DMS153 treated with DMSO at 0.1 percent for 48 hours (cell line): ENCODE measurements around the gene MAB21L3.

ENCODE experiments used
- DNase-seq: peaks from one replicate; lab custom pipeline; 2025; ENCODE audit not compliant: unreplicated experiment; lab: John Stamatoyannopoulos, UW

The MAB21L3 gene

DNA sequence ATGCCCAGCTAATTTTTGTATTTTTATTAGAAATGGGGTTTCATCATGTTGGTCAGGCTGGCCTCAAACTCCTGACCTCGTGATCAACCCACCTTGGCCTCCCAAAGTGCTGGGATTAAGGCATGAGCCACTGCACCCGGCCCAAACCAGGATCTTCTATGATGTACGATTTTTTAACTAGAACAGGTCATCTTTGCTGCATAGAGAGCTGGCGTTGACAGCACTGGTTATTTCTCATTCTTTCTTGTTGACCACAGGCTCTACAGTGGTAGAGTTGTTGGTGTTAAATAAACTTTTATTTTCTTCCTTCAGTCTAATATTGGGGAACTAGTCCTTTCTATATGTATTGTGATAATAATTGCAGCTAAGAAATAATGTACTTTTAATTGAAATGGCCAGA, 3.8 kb upstream of the MAB21L3 start:
- DNase-seq: no peak

DNA sequence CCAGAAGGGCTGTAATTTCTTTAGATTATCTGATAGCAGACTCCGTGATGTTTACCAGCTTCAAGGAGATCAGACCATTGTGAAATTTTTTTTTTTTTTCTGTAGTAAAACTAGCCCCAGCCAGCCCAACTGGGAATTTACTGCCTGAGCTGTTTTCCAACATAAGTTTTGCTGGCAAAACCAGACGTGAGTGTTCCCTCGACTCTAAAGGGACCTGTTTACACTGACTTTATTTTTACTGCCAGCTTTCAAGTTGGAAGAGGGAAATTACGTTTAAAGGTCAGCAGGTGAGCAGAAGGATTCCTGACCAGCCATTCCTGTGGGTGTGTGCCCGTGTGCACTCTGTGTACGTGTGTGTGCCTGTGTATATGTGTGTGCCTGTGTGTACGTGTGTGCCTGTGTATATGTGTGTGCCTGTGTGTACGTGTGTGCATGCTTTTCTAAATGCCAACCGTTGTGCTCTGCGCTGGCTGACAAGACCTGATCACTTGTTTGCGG, 374 bp downstream of the MAB21L3 start:
- DNase-seq: no peak

GRCh38 chr1:116112388-116113140, 1.4 kb downstream of the MAB21L3 start:
- DNase-seq: no peak

DNA sequence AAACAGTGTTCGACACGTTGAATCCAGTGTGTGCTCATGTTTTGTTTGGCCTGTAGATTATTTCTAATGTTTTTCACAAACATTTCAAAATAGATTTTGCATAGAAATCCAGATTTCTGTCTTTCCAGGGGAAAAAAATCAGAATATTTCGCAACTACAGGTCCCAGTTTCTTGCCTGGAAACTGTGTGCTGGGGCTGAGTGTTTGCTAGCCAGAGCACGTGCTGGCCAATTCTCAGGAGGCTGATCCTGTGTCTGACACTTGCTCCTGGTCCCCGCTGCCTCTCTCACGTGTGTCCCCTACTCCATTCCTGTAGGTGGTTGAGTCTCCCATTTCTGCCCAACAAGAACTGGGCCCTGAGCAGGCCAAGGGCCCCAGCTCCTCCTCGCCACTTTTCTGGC, 2.4 kb downstream of the MAB21L3 start:
- DNase-seq: no peak

GRCh38 chr1:116115476-116116439, 4.6 kb downstream of the MAB21L3 start:
- no peak for DNase-seq

GRCh38 chr1:116118471-116118870, 7.3 kb downstream of the MAB21L3 start:
- DNase-seq: no peak

DNA sequence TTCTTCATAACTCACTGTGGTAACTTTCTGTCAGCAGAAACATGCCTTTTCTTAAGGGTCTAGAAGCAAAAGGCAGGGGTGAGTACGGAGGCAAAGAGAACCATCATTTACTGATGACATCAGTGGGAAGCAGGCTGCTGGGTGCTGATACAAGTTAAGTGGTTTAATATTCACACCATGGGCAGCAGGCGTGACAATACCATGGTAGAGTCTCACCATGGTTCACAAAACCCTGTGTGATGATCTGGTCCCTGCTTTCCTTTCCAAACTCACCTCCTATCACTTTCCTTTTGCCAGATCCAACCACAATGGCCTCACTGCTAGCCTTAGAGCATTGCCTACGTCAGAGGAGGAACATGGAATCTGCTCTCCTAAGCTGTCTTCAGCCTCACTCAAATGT, 8.7 kb downstream of the MAB21L3 start:
- DNase-seq: no peak

DNA sequence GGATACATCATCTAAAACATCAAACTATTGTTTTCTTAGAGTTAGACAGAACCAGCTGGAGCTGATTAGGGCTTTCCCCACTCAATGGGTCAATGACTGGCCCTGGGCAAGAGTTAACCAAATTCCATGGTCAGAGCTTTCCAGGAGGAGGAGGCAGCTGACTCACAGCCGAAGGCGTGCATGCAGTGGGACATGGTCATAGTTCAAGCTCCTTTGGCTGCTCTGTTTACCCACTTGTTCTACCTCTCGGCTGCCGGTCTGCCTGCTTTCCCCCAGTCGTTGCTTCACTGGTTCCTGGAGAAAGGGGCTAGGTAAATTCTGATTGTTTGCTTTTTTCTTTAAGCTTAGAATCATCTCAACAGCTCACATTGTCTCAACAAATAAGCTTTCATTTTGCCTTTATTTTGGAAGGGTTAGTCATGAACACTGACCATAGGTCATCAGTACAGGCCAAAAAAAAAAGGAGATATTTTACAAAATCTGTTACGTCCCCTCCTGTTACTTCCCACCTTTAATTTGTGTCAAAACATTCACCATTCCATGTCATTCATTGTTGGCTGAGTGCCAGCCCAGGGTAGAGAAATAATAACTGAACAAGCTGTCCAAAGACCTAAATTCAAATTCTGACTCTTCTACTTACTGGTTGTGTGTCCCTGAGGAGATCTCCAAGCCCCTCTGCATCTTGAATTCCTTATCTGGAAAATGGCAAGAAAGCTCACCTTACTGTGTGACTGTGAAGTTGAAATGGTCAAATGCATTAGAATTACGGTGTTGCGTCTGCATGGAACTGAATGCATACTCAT, 12.0 kb downstream of the MAB21L3 start:
- DNase-seq: no peak

DNA sequence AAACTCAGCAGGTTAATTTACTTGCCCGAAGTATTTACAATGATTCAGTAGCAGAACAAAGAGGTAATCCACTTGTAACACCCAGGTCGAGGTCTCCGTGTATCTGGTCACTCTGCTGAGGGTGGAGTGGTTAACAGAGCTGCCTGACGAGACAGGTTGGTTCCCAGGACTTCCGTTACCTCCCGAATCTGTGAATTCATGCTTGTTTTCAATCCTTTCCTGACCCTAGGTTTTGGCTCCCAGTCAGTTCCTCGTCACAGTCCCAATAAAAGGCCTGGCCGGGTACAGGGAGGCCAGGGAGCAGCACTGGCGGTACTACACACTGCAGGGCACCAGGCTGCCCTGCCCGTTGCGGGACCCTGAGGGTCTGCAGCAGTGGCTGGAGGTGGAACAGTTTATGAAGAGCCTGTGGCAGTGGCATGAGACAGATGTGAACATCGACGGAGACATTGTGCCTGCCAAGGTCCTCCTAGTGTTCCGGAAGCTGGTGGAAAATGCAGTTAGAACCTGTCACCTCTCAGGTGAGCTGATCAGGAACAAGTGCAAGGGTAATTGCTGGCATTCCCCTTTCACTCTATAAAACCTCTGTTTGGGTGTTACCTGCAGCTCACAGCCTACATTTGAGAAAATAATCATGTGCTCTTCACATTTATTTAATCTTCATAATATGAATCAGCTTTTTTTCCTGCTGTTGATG, 12.8 kb downstream of the MAB21L3 start:
- DNase-seq: no peak

DNA sequence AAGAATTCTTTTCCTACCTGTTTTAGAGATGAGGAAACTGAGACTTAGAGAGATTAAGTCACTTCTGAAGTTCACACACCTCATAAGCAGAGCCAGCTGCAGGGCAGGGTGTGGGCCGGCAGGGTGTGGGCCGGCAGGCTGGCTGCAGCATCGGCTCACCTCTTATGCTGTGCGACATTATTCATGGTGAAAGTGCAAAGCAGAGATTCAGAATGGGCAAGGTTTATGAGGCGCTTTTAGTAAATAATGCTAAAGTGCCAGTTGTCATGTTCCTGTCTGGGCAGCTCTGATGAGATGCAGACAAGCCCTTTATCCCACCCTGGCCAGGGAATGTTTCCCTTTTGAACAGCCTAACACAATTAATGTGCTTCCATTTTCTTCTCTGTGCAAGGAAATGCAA, 14.6 kb downstream of the MAB21L3 start:
- DNase-seq: no peak

GRCh38 chr1:116126281-116126680, 15.1 kb downstream of the MAB21L3 start:
- no peak for DNase-seq

GRCh38 chr1:116127123-116127847, 16.1 kb downstream of the MAB21L3 start:
- DNase-seq: no peak

DNA sequence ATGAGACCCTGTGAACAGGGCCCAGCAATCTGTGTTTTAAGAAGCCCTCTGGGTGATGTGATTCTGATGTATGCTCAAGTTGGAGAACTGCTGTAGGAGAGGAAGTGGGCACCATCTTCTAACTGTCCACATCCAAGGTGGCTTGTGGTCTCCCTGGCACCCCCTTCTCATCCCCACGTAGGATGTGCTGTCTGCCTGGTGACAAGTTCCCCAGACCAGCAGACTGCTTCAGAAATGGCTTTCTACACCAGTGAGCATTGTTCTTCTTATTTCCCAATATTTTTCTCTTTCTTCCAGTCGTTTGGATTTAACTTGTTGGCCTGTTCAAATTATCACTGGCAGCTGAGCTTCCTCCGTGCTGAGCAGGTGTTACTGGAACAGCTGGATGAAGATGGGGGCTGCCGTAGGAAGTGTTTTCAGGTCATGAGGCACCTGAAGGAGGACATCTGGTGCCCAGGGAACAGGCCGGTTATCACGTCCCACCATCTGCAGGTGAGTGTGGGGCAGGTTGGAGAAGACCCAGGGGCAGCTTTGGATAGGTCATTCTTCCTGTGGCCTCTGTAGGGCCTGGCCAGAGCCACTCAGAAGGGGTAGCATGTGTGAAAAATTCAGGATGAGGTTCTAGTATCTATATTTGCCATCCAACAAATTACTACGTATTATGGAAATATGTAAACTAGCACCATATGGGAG, 16.8 kb downstream of the MAB21L3 start:
- no peak for DNase-seq

- no peak for DNase-seq
Observed at GRCh38 chr1:116128664-116129063, 17.5 kb downstream of the MAB21L3 start.

DNA sequence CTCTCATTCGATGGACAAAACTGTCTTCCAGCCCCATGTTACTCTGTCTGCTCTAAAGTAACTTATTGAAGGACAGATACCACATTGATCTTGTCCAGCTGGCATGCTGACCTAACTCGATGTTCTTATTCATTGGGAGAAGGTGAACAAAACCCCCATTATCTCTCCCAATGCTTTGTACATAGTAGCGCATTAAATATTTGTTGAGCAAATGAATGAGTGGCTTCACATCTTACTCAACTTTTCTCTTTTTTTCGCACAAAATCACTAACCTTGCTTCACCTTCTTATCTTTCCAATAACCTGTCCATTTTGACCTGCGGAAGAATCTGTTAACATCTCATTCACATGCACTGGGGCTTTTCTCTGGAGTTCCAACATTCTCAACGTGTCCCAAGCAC, 18.3 kb downstream of the MAB21L3 start:
- no peak for DNase-seq

GRCh38 chr1:116130356-116130755, 19.2 kb downstream of the MAB21L3 start:
- no peak for DNase-seq

DNA sequence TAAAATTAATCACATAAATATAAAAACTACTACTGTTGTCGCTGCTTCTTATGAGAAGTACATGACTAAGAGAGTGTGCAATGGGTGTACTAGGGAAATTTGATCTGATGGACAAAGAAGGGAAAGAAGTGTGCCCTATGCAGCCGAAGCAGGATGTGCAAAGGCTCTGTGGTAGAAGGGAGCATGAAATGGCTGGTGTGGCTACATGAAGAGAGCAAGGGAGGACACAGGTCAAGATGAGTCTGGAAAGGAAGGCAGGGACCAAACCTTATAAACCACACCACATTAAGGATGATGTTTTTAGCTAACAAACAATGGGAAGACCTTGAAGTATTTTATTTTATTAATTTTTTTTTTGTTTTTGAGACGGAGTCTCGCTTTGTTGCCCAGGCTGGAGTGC, 20.0 kb downstream of the MAB21L3 start:
- DNase-seq: no peak

GRCh38 chr1:116131866-116132605, 20.8 kb downstream of the MAB21L3 start:
- no peak for DNase-seq
